Activated CD8-positive, alpha-beta memory T cell treated with anti-CD3 and anti-CD28 coated beads, Interleukin-2, amount 50 U/mL, for 4 hours (primary cell): ENCODE results near the gene FMO1.
"Not testable (repeated sequence)": the region's sequence is repeated elsewhere in the genome, so short reads cannot be mapped to it uniquely, and the experiment has no call there.

Experiments used
- DNase-seq: peaks from one replicate; pipeline ENCODE4 v3.0.0-alpha.2; 2020

The FMO1 gene

DNA sequence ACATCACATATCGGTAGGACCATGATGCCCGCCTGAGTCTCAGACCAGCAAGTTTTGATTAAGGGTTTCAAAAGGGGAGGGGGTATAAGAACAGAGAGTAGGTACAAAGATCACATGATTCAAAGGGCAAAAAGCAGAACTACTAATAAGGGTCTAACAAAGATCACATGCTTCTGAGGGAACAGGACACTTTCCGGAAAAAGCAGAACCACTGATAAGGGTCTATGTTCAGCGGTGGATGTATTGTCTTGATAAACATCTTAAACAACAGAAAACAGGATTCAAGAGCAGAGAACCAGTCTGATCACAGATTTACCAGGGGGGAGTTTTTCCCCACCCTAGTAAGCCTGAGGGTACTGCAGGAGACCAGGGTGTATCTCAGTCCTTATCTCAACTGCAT lies 12.1 kb upstream of the FMO1 start:
- not testable (repeated sequence) for DNase-seq

DNA sequence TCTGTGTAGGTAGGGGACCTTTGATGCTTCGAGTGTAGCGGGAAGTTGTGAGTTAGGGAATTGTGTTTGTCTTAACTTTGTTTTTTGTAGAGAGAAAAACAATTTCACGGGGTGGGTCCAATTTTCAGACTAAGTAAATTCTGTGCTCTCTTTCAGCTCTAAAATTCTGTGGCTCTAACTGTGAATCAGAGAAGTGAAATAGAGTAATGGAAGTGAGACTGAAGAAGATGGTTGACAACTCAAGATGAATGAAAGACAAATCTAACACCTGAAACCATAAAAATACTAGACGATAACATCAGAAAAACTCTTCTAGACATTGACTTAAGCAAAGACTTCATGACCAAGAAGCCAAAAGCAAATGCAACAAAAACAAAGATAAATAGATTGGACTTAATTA lies 4.4 kb upstream of the FMO1 start:
- no peak for DNase-seq

DNA sequence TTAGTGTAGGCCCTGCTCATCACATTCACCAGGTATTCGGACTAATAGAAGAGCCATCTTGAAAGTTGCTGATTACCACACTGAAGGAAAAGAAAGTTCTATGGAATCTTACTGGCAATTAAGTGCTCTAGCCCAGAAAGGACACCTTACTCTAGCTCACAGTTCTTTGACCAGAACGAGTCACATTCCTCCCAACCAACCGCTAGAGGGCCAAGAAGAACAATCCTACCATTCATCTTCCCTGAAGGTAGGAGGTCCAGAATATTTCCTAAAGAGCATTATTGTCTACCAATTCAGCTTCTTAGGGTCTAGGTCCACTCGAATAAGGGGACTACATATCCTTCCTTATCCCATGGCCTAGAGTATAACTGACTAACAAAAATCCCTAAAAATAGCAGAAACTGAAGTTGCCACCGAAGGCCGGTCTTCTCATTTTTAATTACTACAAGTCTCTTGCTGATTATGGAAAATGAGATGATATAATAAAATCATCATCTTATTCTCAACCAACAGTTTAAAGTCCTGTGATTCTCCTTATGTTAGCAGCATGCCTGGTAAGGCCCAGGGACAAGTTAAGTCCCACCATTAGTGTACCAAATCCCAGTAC lies 2.7 kb upstream of the FMO1 start:
- DNase-seq = no peak

DNA sequence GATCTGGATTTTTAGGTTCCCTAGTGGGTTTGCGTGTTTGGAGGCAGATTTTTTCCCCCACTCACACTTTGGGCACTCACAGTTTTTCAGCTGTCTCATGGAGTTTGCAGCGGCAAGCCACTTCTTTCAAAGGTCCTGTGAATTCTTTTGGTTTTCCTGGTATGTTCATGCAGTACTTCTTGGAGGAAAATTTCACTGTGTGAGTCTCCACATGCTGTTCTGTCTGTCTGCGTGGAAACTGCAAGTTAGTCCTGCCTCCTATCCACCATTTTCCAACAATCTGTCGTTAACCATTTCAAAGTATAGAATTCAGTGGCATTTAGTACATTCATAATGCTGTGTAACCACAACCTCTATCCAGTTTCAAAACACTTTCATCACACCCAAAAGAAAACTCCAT lies 793 bp upstream of the FMO1 start:
- DNase-seq = no peak

DNA sequence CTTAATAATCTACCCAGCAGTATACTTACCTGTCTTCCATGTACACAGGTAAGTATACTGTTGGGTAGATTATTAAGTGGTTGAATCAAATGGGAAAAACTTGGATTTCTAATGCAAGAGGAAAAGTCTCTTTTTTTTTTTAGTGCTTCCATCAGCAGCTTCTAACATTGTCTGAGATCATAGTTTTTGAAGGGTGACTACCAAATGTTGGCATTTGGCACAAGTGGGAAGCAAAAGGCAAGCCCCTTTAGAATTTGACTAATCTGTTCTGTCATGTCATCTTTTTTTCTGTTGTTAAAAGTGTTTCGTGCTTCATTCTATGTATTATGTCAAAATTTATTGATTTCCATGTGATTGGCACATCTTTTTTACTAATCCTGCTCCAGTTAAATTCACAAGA lies 547 bp downstream of the FMO1 start:
- DNase-seq = no peak

DNA sequence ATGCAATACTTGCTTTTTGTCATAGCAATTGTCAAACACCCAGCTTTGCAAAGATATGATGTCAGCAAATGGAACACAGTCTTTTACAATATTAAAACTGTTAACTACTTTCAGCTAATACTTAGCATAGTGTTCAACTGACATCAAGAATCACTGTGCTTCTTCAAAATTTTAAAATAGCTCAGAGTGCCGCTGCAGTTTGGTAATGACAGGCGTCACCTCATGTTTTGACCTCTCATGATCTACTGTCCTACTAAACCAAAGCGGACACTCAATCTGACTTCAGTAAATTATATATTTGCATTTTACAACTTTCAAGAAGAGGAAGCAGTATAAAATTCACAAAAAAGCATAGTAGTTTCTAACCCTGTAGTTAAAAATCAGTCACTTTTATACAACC lies 2.0 kb downstream of the FMO1 start:
- no peak for DNase-seq

DNA sequence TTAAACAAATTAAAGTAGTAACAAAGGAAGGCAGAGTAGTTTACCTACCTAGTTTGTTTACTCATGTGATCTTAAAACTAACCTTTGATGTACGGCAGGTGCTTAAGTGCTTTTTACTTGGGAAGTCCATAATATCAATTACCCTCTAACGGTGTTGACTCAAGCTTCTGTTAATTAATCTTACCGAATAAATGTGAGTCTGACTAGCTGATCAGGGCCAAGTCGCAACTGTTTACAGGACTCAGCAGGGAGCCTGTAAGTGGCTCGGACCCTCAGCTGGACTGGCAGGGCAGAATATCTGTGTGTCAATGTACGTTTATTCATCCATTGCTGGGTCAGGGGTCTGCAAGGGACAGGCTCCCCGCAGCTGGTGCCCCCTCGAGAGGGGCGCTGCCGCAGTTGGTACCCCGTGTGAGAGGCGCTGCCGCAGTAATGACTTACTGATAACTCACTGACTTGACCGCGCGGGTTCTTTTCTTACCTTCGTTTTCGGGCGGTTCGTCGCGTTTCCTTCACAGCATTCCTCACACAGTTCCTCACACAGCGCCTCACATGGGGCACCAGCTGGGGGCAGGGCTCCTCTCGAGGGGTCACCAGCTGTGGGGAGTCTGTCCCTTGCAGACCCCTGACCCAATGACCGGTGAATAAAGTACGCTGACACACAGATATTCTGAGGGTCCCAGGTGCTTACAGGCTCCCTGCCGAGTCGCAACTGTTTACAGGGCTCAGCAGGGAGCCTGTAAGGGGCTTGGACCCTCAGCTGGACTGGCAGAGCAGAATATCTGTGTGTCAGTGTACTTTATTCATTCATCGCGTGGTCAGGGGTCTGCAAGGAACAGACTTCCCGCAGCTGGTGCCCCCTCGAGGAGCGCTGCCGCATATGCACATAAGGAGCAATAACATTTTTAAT lies 3.0 kb downstream of the FMO1 start:
- DNase-seq = peak; percentile 23

DNA sequence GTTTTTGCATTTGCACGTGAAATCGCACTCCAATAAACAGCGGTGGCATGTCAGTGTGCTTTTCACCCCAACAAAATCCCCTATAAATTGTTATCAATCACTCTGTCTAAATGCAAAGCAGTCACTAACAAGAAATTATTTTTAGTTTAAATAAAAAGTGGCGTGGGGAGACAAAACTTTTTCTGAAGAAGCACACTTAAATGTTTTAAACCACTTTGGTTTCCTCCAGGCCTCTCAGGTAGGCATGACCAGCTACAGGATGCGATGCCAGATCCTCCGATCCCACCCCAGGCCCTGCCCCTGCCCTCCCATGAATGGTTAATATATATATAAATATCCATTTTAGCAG lies 3.6 kb downstream of the FMO1 start:
- no peak for DNase-seq

DNA sequence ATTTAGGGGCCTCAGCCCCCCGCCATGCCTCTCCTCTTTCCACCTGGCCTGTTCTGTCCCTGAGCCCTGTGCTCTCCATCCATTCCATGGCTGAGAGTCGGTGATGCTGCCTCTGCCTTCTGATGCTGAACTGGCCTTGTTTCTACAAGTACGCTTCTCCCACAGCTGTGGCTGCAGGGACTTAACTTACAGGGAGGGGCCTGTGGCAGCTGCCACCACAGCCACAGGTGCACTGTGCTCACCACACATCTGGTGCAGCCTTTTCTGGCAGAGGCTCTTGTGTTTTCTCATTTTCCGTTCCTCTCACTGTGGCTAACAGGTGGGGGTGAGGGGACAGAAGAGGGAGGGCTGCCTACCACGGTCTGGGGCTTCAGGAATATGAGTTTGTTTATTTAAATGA lies 4.2 kb downstream of the FMO1 start:
- DNase-seq = no peak

DNA sequence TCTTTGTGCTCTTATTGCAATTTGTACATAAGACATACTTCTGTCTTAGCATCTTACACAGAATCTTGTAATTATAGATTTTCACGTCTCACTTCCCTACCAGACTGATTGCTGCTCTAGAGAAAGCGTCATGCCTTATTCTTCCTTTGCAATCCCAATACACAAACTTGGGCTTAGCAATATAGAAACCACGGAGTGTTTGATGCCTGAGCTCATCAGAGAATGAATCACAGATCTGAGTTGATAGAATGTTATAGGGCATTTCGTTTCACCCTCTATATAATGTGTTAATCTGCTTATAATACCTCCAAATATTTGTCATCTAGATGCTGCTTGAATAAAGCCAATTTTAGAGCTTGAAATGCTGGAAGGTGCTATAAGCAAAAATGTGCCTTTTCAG lies 6.6 kb downstream of the FMO1 start:
- no peak for DNase-seq

DNA sequence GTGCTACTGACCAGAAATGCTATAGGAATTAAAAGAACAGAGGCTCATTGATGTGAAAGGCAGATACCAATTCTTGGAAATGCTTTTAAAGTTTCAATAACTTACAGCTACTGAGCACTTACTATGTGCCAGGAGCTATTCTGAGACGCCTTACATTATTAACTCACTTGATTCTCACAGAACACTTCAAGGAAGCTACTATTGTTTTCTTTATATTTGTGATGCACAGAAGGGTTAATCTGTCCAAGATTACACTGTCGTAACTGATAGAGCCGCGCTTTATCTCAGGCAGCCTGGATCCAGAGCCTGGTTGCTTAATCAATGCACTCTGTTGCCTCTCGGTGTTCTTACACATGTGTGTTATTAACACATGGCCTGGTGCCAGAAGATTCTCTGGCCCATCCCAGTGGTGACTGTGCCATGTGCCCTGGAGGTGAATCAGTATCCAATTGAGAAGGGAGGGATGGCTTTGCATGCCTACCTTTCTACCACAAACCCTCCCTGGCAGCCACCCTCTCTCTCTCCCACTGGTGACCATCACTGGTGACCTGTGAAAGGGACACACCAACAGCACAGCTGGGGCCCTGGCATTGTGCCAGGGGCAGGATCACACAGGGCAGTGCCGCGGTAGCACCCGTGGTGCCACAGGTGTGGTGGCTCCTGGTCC lies 8.8 kb downstream of the FMO1 start:
- no peak for DNase-seq

DNA sequence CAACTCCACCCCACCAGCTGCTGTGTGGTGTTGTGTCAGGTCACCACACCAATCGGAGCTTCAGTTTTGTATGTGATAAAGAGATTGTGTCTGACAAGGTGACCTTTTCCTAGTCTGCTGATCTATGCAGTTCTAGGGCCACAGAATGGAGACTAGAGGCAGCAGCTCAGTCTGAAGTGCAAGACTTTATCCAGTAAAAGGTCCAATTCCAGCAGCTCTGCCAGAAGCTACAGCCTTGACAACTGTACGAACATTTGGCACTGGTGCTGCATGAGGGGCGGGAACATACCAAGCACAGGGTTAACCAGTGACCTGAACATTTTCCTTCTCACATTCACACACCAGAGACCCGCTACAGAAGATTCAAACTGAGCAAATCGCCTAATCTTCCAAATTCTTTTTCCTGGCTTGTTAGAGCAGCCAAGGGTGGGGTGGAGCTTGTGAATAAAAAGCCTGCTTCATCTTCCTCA lies 9.3 kb downstream of the FMO1 start:
- DNase-seq = no peak

DNA sequence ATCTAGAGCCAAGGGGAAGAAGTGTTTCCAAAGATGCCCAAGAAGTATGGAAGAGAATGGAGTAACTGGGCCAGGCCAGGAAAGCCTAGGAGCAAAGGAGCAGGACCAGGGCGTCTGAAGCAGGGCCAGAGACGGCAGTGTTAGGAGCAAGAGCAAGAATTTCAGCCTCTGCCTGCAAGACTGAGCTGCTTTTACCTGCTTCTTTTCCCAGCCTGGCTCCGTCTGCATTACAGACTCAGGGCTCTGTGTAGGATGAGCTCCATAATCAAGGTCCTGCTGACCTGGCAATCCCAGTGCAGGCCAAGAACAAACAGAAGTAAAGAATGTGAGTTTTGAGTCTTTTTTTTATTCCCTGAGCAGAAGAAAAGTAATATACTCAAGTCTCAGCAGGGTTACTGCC lies 10.1 kb downstream of the FMO1 start:
- no peak for DNase-seq

DNA sequence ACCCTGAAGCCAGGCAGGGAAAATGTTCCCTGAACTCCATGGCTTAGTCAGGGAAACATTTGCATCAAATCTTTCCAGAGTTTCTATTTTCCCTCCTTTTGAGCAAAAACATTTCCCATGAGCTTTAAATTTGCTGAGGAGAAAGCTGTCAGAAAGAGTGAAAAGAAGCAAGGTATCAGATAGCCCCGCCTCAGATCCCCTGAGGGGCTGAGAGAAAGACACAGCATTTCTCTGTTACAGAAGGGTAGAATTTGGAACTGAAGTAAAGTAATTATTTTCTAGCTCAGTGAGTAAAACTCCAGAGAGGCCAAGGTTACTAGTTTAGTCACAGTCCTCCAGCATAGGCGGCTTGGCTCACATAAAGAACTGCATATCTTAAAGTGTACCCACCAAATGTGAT lies 10.6 kb downstream of the FMO1 start:
- DNase-seq = no peak

DNA sequence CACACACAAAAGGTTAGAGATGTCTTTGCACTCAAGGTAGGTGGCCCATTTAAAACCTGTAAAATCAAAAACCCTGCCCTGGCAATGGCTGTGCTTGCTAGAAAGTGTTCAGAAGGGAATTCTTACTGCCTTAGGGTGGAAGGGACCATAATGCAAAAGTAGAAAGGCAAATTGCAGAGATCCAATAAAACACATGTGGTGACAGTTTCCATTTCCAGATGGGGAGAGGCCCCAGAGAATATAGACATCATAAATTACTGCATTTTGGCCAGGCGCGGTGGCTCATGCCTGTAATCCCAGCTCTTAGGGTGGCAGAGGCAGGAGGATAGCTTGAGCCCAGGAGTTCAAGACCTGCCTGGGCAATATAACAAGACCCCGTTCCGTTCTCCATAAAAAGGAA lies 13.0 kb downstream of the FMO1 start:
- no peak for DNase-seq

DNA sequence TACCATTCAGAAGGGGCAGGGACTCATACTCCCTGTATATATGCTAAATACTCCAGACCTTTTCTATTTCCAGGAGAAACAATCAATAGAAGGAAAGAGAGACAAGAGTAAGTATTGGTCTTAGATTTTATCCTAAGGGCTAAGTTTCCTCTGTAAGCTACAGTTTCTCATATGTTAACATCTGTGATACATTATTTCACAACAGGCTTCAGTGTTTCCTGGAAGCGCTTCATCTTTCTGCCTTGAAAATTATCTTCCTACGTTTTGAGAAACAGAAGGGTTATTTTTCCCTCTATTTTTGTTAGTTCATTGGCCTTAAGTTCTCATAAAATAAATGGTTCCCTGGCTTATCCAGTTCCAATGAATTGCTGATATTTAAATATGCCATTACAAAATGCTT lies 15.6 kb downstream of the FMO1 start:
- DNase-seq = no peak

DNA sequence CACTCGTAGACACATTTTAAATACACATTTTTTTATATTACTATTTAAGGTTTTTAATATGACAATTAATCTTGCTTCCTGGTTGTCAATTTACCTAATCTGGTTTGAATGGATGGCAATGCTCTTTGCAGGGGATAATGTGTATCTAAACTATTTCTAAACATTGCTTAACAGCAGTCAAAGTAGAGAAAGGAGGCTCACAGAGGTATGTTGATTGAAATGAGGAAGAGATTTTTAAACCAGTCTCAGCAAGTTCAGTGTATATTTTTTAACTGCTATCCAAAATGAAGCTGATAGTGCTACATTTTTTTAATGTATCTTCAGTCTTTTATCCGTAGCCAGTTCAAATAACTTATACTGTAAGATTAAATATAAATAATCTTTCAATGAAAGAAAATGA lies 17.4 kb downstream of the FMO1 start:
- DNase-seq = no peak

DNA sequence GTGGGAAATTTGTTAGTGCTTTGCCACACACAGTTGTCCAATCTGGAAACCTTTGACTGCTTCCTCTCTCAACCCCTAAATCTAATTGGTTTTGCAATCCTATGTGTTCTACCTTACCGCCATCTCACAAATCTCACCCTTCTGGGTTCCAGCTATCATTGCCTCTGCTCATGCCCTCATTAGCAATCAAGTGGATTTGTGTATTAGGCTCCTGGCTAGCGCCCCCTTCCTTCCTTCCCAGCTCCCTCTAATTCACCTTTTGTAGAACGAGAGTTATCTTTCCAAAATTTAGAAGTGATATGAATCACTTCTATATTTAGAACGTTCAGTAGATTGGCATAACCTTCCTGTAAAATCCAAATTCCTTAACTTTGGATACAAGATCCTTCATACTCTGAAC lies 18.6 kb downstream of the FMO1 start:
- no peak for DNase-seq

DNA sequence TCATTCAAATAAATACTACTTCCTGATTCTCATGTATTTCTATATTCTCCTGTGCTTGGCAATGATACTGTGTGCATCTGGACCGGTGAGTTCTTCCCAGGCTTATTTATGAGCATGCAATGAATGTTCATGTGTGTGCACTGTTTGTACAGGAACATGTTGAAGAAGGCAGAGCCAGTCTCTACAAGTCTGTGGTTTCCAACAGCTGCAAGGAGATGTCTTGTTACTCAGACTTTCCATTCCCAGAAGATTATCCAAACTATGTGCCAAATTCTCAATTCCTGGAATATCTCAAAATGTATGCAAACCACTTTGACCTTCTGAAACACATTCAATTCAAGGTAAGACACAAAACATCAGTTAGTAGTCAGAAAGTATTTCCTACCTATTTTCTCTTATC lies 19.1 kb downstream of the FMO1 start:
- no peak for DNase-seq

DNA sequence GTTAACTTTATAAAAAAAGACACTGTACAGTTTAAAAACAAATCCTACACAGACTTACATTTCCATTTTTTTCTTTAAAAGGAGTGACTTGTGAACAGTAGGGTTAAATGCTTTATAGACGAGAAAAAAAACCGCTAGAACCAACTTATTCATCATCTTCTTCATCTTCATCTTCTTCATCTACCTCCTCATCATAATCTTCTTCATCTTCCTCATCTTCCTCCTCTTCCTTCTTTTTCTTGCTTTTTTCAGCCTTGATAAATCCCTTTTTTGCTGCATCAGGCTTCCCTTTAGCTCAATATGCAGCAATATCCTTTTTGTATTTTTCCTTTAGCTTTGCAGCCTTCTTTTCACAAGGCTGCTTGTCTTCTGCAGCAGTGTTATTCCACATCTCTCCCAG lies 22.5 kb downstream of the FMO1 start:
- no peak for DNase-seq

DNA sequence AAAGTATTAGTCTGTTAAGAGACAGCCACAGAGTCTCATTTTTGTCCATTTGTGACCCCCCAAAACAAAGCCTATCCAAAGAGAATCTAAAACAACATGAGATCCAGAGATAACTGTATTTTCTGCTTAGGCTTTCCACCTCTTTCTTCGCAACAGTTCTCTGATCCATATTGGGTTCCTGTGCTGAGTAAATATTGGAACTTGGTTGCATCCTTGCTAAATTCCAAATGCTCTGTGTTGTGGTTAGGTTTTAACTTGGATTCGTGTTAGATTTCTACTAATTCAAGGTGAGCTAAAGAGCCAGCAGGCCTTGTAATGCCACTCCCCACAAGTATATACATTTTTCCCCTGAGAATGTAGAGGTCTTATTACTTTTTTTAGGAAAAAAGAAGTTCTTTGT lies 29.2 kb downstream of the FMO1 start:
- no peak for DNase-seq

DNA sequence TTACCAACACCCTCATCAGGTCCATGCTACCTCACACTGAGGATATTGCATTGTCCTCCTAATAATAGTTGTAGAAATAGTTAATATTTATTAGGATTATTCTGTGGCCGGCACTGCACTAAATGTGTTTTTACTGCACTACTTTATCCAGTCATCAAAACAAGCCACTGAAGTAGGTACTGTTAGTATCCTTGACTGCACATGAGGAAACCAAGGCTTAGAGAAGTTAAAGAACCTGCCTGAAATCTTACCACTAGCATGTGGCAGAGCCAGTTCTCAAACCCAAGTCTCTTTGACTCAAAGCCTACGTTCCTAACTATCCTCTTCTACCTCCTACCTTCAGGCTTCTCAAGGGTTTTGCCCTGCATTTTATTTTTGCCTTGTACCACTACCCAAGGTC lies 30.9 kb downstream of the FMO1 start:
- DNase-seq = no peak

DNA sequence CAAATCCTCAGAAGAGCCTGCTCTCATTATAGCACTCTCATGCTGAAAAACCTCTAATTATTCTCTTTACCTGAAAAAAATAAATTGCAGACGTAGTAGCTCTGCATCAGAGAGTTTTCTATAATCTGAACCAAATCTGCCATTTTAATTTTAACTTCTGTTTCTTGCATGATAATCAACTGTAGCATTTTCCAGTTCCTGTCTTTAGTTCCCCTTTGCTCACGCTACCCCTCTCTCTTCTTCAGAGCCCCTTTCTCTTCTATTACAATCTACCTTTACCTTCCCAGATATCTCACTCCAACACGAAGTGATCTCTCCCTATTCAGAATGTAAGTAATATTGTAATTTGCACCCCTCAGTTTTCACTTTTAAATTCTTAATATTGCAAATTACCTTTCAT lies 31.4 kb downstream of the FMO1 start:
- DNase-seq = no peak

DNA sequence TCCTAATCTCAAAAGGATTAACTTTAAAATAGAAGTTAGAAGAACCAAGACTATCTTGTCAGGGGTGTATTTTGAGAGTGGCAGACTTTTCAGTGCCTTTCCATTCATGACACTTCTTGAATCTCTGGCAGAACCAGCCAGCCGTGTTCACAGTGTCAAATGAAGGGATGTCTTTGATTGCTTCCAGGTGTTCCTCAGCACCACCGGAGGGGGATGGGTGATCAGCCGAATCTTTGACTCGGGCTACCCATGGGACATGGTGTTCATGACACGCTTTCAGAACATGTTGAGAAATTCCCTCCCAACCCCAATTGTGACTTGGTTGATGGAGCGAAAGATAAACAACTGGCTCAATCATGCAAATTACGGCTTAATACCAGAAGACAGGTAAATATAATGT lies 32.3 kb downstream of the FMO1 start:
- DNase-seq = no peak
